SJSA1 (cell line): ENCODE measurements around the gene PIWIL1. TPM values are rescaled to one million over a fixed set of nuclear protein-coding genes. Genes with fewer than 3 reads are reported as not detected.

Experiments
- DNase-seq, 2 experiments: peaks; one replicate each; pipeline ENCODE4 v3.0.0-alpha.2; 2015 to 2020; ENCODE audit warnings: low spot score in 2 of 2, low read depth in 1 of 2
- H3K27ac ChIP-seq: fragments of 250-450 bp; sonication (Bioruptor Pico); 2 replicates; pipeline ENCODE4 v1.5.1; 2020; ENCODE audit warnings: mild to moderate bottlenecking, moderate library complexity
- H3K27me3 ChIP-seq: fragments of 250-450 bp; sonication (Bioruptor Pico); replicated peaks from 2 replicates; pipeline ENCODE4 v1.5.1; 2020; ENCODE audit warnings: mild to moderate bottlenecking, moderate library complexity
- H3K36me3 ChIP-seq: fragments of 250-450 bp; sonication (Bioruptor Pico); 2 replicates; pipeline ENCODE4 v1.5.1; 2020; ENCODE audit warnings: mild to moderate bottlenecking
- H3K4me1 ChIP-seq: fragments of 250-450 bp; sonication (Bioruptor Pico); replicated peaks from 2 replicates; pipeline ENCODE4 v1.6.1; 2021; ENCODE audit warnings: mild to moderate bottlenecking
- H3K4me3 ChIP-seq: fragments of 250-450 bp; sonication (Bioruptor Pico); 2 replicates; pipeline ENCODE4 v1.5.1; 2020; ENCODE audit warnings: mild to moderate bottlenecking
- H3K9me3 ChIP-seq: fragments of 250-450 bp; sonication (Bioruptor Pico); replicated peaks from 2 replicates; pipeline ENCODE4 v1.5.1; 2020; ENCODE audit warnings: mild to moderate bottlenecking
- total RNA-seq: library from RNA; depleted of rRNA; stranded (reverse); fragments of >200 nt; shearing (Covaris generic); gene quantifications from 2 replicates; pipeline ENCODE4 v1.2.3, GENCODE V29; 2014

Gene PIWIL1
- total RNA-seq, 1 experiment from 2014 or later: not detected

GRCh38 chr12:130344529-130344928 lies 6.8 kb downstream of the PIWIL1 start:
- DNase-seq: no peak
- Histone ChIP-seq H3K36me3 (no peaks in the 10 kb centered on the region), H3K27me3 (no peaks in the 10 kb centered on the region), H3K9me3 (peaks cover 4% of the 10 kb centered on the region; the same call in 1 of the 2 replicates), H3K27ac (no peak overlapping the region), H3K4me3 (no peak overlapping the region), H3K4me1 (no peaks in the 10 kb centered on the region)

GRCh38 chr12:130345292-130345691 lies 7.6 kb downstream of the PIWIL1 start:
- no peaks in the 10 kb centered on the region for H3K4me1 ChIP-seq
- no peak for DNase-seq
- H3K27ac ChIP-seq: no peak overlapping the region
- peaks cover 4% of the 10 kb centered on the region; the same call in 1 of the 2 replicates for H3K9me3 ChIP-seq
- H3K27me3 ChIP-seq: no peaks in the 10 kb centered on the region
- no peak overlapping the region for H3K4me3 ChIP-seq
- H3K36me3 ChIP-seq: no peaks in the 10 kb centered on the region

- DNase-seq: no peak
- H3K27ac ChIP-seq: no peak overlapping the region
- no peak overlapping the region for H3K4me3 ChIP-seq
- H3K9me3 ChIP-seq: no peaks in the 10 kb centered on the region; the same call in 1 of the 2 replicates
- no peaks in the 10 kb centered on the region for H3K4me1 ChIP-seq
- no peaks in the 10 kb centered on the region for H3K36me3 ChIP-seq
- H3K27me3 ChIP-seq: no peaks in the 10 kb centered on the region
These were observed 9.9 kb downstream of the PIWIL1 start for GRCh38 chr12:130347588-130347987.

GRCh38 chr12:130350715-130351114 lies 13.0 kb downstream of the PIWIL1 start:
- DNase-seq: no peak
- Histone ChIP-seq H3K27ac (no peak overlapping the region), H3K4me3 (no peak overlapping the region), H3K9me3 (no peaks in the 10 kb centered on the region), H3K4me1 (no peaks in the 10 kb centered on the region), H3K36me3 (no peaks in the 10 kb centered on the region), H3K27me3 (no peaks in the 10 kb centered on the region)

- Histone ChIP-seq H3K36me3 (no peaks in the 10 kb centered on the region), H3K4me3 (no peak overlapping the region), H3K9me3 (no peaks in the 10 kb centered on the region), H3K27me3 (no peaks in the 10 kb centered on the region), H3K27ac (no peak overlapping the region), H3K4me1 (no peaks in the 10 kb centered on the region)
- no peak for DNase-seq
These were observed 13.6 kb downstream of the PIWIL1 start for GRCh38 chr12:130351326-130351725.

GRCh38 chr12:130353081-130353480 lies 15.4 kb downstream of the PIWIL1 start:
- DNase-seq: no peak
- no peaks in the 10 kb centered on the region for H3K9me3 ChIP-seq
- no peaks in the 10 kb centered on the region for H3K4me1 ChIP-seq
- H3K27ac ChIP-seq: no peak overlapping the region
- no peaks in the 10 kb centered on the region for H3K36me3 ChIP-seq
- H3K4me3 ChIP-seq: no peak overlapping the region
- H3K27me3 ChIP-seq: no peaks in the 10 kb centered on the region

GRCh38 chr12:130354407-130354806 lies 16.7 kb downstream of the PIWIL1 start:
- no peaks in the 10 kb centered on the region for H3K27me3 ChIP-seq
- H3K36me3 ChIP-seq: no peaks in the 10 kb centered on the region
- H3K4me1 ChIP-seq: no peaks in the 10 kb centered on the region
- DNase-seq: no peak
- no peak overlapping the region for H3K4me3 ChIP-seq
- no peaks in the 10 kb centered on the region for H3K9me3 ChIP-seq
- H3K27ac ChIP-seq: no peak overlapping the region

- DNase-seq: no peak
- H3K27ac ChIP-seq: no peak overlapping the region
- no peaks in the 10 kb centered on the region for H3K27me3 ChIP-seq
- no peaks in the 10 kb centered on the region for H3K36me3 ChIP-seq
- H3K4me1 ChIP-seq: no peaks in the 10 kb centered on the region
- H3K4me3 ChIP-seq: no peak overlapping the region
- H3K9me3 ChIP-seq: no peaks in the 10 kb centered on the region
These were observed 18.5 kb downstream of the PIWIL1 start for GRCh38 chr12:130356222-130356621.

GRCh38 chr12:130357241-130357640 lies 19.6 kb downstream of the PIWIL1 start:
- Histone ChIP-seq H3K36me3 (no peaks in the 10 kb centered on the region), H3K27ac (no peak overlapping the region), H3K4me1 (no peaks in the 10 kb centered on the region), H3K9me3 (no peaks in the 10 kb centered on the region), H3K4me3 (no peak overlapping the region), H3K27me3 (no peaks in the 10 kb centered on the region)
- no peak for DNase-seq

GRCh38 chr12:130357729-130358330 lies 20.1 kb downstream of the PIWIL1 start:
- Histone ChIP-seq H3K27ac (no peak overlapping the region), H3K27me3 (no peaks in the 10 kb centered on the region), H3K4me1 (no peaks in the 10 kb centered on the region), H3K36me3 (no peaks in the 10 kb centered on the region), H3K9me3 (no peaks in the 10 kb centered on the region), H3K4me3 (no peak overlapping the region)
- no peak for DNase-seq

GRCh38 chr12:130362060-130362459 lies 24.4 kb downstream of the PIWIL1 start:
- H3K9me3 ChIP-seq: no peaks in the 10 kb centered on the region
- H3K27me3 ChIP-seq: no peaks in the 10 kb centered on the region
- H3K4me1 ChIP-seq: no peaks in the 10 kb centered on the region
- no peak for DNase-seq
- H3K4me3 ChIP-seq: no peak overlapping the region
- no peak overlapping the region for H3K27ac ChIP-seq
- no peaks in the 10 kb centered on the region for H3K36me3 ChIP-seq

- Histone ChIP-seq H3K27ac (no peak overlapping the region), H3K36me3 (no peaks in the 10 kb centered on the region), H3K9me3 (no peaks in the 10 kb centered on the region), H3K4me1 (no peaks in the 10 kb centered on the region), H3K4me3 (no peak overlapping the region), H3K27me3 (no peaks in the 10 kb centered on the region)
- DNase-seq: no peak
These were observed 26.9 kb downstream of the PIWIL1 start for GRCh38 chr12:130364578-130364977.

- H3K4me3 ChIP-seq: no peak overlapping the region
- H3K27ac ChIP-seq: no peak overlapping the region
- H3K36me3 ChIP-seq: no peaks in the 10 kb centered on the region
- H3K9me3 ChIP-seq: no peaks in the 10 kb centered on the region
- DNase-seq: no peak
- no peaks in the 10 kb centered on the region for H3K4me1 ChIP-seq
- no peaks in the 10 kb centered on the region for H3K27me3 ChIP-seq
These were observed 28.5 kb downstream of the PIWIL1 start for GRCh38 chr12:130366159-130366558.

- H3K36me3 ChIP-seq: no peaks in the 10 kb centered on the region
- no peak for DNase-seq
- no peak overlapping the region for H3K27ac ChIP-seq
- no peak overlapping the region for H3K4me3 ChIP-seq
- H3K27me3 ChIP-seq: no peaks in the 10 kb centered on the region
- H3K9me3 ChIP-seq: no peaks in the 10 kb centered on the region
- no peaks in the 10 kb centered on the region for H3K4me1 ChIP-seq
These were observed 29.3 kb downstream of the PIWIL1 start for GRCh38 chr12:130367003-130367402.

- no peaks in the 10 kb centered on the region for H3K4me1 ChIP-seq
- H3K27me3 ChIP-seq: no peaks in the 10 kb centered on the region
- no peak for DNase-seq
- no peaks in the 10 kb centered on the region for H3K9me3 ChIP-seq
- no peak overlapping the region for H3K4me3 ChIP-seq
- no peaks in the 10 kb centered on the region for H3K36me3 ChIP-seq
- no peak overlapping the region for H3K27ac ChIP-seq
These were observed 29.8 kb downstream of the PIWIL1 start for GRCh38 chr12:130367523-130367922.
